ENCODE data around the gene COL20A1. TPM values are rescaled to one million over a fixed set of nuclear protein-coding genes. Genes with fewer than 3 reads are reported as not detected.

COL20A1 gene
- total and polyA plus RNA-seq, 9 donors = 0.10 to 0.54 (median 0.25) TPM; not detected in 5

DNA sequence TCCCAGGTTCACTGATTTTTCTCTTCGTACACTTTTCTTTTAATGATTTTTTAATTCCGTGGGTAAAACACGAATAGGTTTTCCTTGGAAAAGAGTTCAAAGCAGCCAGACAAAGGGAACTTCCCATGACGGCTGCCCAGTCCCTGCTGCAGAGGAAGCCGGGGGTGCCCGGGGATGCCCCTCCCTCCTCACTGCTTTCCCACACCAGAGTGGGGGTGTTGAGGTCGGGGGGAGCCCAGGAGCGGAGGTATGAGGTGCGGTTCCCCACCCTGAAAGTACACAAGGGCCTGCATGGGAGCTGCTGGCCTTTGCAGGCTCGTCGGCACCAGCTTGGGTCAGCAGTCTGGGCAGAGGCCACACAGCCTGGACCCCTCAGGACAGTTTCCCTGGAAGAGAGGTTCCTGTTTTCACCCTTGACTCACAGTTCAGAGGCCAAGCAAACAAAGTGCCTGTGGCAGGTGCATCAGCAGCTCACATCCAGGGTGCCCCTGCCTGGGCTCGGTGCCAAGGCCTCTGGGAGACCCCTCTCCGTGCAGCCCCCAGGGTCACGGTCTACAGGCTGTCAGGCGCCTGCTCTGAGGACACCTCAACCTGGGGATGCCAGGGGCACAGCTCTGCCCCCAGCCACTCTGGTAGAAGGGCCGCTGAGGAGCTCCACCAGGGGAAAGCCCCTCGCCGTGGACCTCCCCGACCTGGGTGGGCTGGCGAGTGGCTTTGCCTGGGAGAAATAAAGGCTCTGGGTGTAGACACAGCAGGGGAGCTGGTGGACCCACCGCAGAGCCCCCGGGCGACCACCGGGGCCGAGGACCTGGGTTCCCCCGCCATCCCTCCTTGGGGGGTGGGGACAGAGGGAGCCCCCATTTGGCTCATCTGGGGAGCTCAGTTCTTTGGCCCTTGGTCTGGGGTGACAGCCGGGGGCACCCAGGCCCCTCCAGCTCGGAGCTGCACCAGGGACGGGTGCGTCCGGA, 83.6 kb downstream of the COL20A1 start:
- H3K4me1 ChIP-seq (ENCODE audit: insufficient read depth) = no peaks in the 10 kb centered on the region
- H3K9me3 ChIP-seq = no peaks in the 10 kb centered on the region
- 43 to 48% (median 47%) methylated on average over 31 of the region's 31 CpGs for WGBS, 3 donors
- H3K27ac ChIP-seq = no peak overlapping the region
- no peak for DNase-seq
- TF ChIP-seq EP300 (IDR thresholded peaks at IDR 0.05) (no peak), POLR2A (IDR thresholded peaks at IDR 0.05) (no peak)
- TF ChIP-seq, protein P1, sequence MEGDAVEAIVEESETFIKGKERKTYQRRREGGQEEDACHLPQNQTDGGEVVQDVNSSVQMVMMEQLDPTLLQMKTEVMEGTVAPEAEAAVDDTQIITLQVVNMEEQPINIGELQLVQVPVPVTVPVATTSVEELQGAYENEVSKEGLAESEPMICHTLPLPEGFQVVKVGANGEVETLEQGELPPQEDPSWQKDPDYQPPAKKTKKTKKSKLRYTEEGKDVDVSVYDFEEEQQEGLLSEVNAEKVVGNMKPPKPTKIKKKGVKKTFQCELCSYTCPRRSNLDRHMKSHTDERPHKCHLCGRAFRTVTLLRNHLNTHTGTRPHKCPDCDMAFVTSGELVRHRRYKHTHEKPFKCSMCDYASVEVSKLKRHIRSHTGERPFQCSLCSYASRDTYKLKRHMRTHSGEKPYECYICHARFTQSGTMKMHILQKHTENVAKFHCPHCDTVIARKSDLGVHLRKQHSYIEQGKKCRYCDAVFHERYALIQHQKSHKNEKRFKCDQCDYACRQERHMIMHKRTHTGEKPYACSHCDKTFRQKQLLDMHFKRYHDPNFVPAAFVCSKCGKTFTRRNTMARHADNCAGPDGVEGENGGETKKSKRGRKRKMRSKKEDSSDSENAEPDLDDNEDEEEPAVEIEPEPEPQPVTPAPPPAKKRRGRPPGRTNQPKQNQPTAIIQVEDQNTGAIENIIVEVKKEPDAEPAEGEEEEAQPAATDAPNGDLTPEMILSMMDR (IDR thresholded peaks at IDR 0.05) = no peak
- no peaks in the 10 kb centered on the region for H3K36me3 ChIP-seq
- H3K4me3 ChIP-seq = no peak overlapping the region
- intact Hi-C loops (cut with DNase I) = no loop called here
- H3K27me3 ChIP-seq = no peaks in the 10 kb centered on the region

DNA sequence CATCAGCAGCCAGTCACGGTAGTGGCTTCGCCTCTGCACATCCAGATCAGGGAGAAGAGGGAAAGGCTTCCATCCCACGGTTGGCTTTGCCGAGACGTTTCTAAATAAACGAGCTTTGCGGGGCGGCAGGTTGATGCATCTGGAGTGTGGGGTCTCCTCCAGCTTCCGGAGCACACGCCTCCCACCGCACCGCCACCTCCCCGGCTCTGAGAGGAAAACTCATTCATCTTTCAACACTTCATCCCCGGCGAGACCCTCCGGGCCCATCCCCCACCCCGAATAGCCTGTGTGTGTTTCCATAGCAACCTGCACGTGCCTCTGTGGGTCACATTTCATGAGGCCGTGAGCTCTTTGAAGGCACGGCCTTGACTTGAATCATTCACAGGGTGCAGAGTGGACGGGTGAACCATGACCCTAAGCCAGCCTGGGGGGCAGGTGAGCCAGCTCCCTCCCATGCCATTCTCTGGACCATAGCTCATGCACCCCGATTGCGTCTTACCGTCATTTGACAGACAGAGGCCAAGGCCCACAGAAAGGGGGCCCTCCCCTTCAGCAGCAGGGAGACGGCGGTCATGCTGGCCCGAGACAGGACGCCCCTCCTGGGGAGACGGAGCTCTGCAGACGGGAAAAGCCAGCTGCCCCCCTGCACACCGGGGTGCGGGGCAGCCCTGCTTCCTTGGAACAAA, 84.4 kb downstream of the COL20A1 start:
- DNase-seq = no peak
- no peaks in the 10 kb centered on the region for H3K4me1 ChIP-seq (ENCODE audit: insufficient read depth)
- H3K27ac ChIP-seq = no peak overlapping the region
- no peak overlapping the region for H3K4me3 ChIP-seq
- H3K27me3 ChIP-seq = no peaks in the 10 kb centered on the region
- intact Hi-C loops (cut with DNase I) = no loop called here
- H3K9me3 ChIP-seq = no peaks in the 10 kb centered on the region
- no peaks in the 10 kb centered on the region for H3K36me3 ChIP-seq
- TF ChIP-seq EP300 (IDR thresholded peaks at IDR 0.05) (no peak), POLR2A (IDR thresholded peaks at IDR 0.05) (no peak)
- TF ChIP-seq, protein P1 (IDR thresholded peaks at IDR 0.05) = no peak
- WGBS, 3 donors = 8 to 10% (median 9%) methylated on average over 31 to 32 of the region's 32 CpGs

DNA sequence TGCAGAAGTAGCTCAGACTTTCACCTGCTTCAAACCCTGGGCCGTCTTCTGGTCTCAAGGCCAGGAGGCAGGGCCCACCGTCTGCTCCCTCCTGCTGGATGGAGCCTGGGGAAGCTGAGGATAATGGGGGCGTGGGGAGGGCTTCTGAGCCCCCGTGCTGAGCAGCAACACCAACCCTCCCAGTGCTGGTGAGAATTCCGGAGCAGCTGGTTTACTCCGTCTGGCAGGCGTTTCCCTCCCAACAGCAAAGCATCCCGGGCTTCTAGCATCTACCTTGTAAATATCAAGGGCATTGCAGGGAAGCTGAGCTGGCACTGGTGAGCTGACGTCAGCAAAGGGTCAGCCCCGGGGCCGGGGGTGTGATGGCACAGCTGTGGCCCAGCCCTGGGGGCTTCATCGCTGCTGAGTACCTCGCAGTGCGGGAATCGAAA, 85.0 kb downstream of the COL20A1 start:
- Histone ChIP-seq H3K27ac (no peak overlapping the region), H3K27me3 (no peaks in the 10 kb centered on the region), H3K9me3 (no peaks in the 10 kb centered on the region), H3K36me3 (no peaks in the 10 kb centered on the region), H3K4me3 (no peak overlapping the region), H3K4me1 (ENCODE audit: insufficient read depth) (no peaks in the 10 kb centered on the region)
- intact Hi-C loops (cut with DNase I) = no loop called here
- DNase-seq = no peak
- WGBS, 3 donors = 27 to 45% (median 36%) methylated on average over 15 of the region's 15 CpGs
- TF ChIP-seq, protein P1 (IDR thresholded peaks at IDR 0.05) = no peak
- TF ChIP-seq POLR2A (IDR thresholded peaks at IDR 0.05) = no peak
- TF ChIP-seq EP300 (IDR thresholded peaks at IDR 0.05) = no peak

DNA sequence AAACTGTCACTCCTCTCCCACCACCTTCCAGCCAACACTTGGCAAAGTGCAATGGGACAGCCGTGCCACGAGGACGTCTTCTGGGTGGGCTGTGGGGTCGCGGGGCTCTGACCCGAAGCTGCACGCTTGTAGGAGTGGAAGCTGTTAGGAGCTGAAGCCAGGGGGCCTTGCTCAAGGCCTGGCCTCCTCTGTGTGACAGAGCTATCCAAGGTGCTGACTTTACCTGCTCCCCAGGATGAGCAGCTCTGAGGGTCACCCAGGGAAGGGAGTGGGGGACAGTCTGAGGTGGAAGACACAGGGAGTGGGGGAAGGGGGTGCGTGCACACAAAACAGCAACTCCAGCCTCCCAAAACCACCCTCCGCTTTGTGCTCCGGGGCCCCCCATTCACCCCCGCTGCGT, 85.6 kb downstream of the COL20A1 start:
- Histone ChIP-seq H3K9me3 (no peaks in the 10 kb centered on the region), H3K36me3 (no peaks in the 10 kb centered on the region), H3K4me3 (no peak overlapping the region), H3K27ac (no peak overlapping the region), H3K27me3 (no peaks in the 10 kb centered on the region), H3K4me1 (ENCODE audit: insufficient read depth) (no peaks in the 10 kb centered on the region)
- intact Hi-C loops (cut with DNase I) = no loop called here
- TF ChIP-seq, protein P1 (IDR thresholded peaks at IDR 0.05) = no peak
- TF ChIP-seq POLR2A (IDR thresholded peaks at IDR 0.05) = no peak
- no peak for TF ChIP-seq EP300 (IDR thresholded peaks at IDR 0.05)
- DNase-seq = no peak
- WGBS, 3 donors = 47 to 53% (median 49%) methylated on average over 12 of the region's 12 CpGs
